DOHH2 (cell line): ENCODE measurements around the gene HES7.

Experiments used
- CTCF ChIP-seq: fragments of 200-600 bp; sonication (generic); IDR thresholded peaks from one replicate; pipeline ENCODE4 v1.5.1; 2014; ENCODE audit warnings: antibody characterized with exemption, mild to moderate bottlenecking, low read depth, low read length; ENCODE audit not compliant: poor library complexity, severe bottlenecking
- EZH2phosphoT487 ChIP-seq: fragments of 200-600 bp; sonication (generic); IDR thresholded peaks from 2 replicates; pipeline ENCODE4 v1.6.1; 2017; ENCODE audit warnings: borderline replicate concordance, mild to moderate bottlenecking, antibody characterized with exemption, low read length, moderate library complexity, mixed read lengths

GRCh38 chr17:8155996-8156245 lies 32.0 kb upstream of the HES7 start:
- TF ChIP-seq CTCF (no peak), EZH2phosphoT487 (no peak)
